Keratinocyte (primary cell): ENCODE results near the gene GPS1. TPM values are rescaled to one million over a fixed set of nuclear protein-coding genes. Genes with fewer than 3 reads are reported as not detected.

Source experiments
- DNase-seq: peaks from one replicate; pipeline ENCODE4 v3.0.0-alpha.2; 2011; ENCODE audit warnings: low read depth, missing footprints, low spot score
- FAIRE-seq: peaks from 2 replicates; lab custom pipeline; 2011; peaks lifted over from hg19 to GRCh38; lab: Jason Lieb, UNC
- H2AFZ ChIP-seq: 2 replicates; pipeline ENCODE4 v1.6.0; 2012; ENCODE audit warnings: low read length, control low read depth, inconsistent platforms; ENCODE audit not compliant: control insufficient read depth
- H3K27ac ChIP-seq: 2 replicates; pipeline ENCODE4 v1.5.1; 2011; ENCODE audit warnings: low read length; ENCODE audit not compliant: control insufficient read depth, insufficient read depth
- H3K27me3 ChIP-seq: 3 replicates; pipeline ENCODE4 v1.6.0; 2011; ENCODE audit warnings: low read length; ENCODE audit not compliant: control insufficient read depth, insufficient read depth; ENCODE audit errors: extremely low read depth
- H3K36me3 ChIP-seq, 2 experiments: 2 replicates in 1 of 2; 3 replicates in 1 of 2; pipeline ENCODE4 v1.5.1; 2011; ENCODE audit warnings: low read length in 2 of 2, mild to moderate bottlenecking in 1 of 2; ENCODE audit not compliant: control insufficient read depth in 2 of 2, insufficient read depth in 2 of 2; ENCODE audit errors: extremely low read depth in 1 of 2
- H3K4me1 ChIP-seq: 3 replicates; pipeline ENCODE4 v1.5.1; 2011; ENCODE audit warnings: low read length; ENCODE audit not compliant: control insufficient read depth, insufficient read depth; ENCODE audit errors: extremely low read depth
- H3K4me2 ChIP-seq: 3 replicates; pipeline ENCODE4 v1.6.0; 2011; ENCODE audit warnings: low read depth, low read length; ENCODE audit not compliant: control insufficient read depth, insufficient read depth; ENCODE audit errors: extremely low read depth
- H3K4me3 ChIP-seq, 3 experiments: fragments of 200-600 bp in 1 of 3; sonication (generic) in 1 of 3; 2 replicates in 2 of 3; 3 replicates in 1 of 3; pipeline ENCODE4 v1.5.1; 2011 to 2016; ENCODE audit warnings: low read length in 3 of 3, mild to moderate bottlenecking in 3 of 3, control low read depth in 2 of 3, inconsistent platforms in 1 of 3, low read depth in 1 of 3, mixed read lengths in 1 of 3, mixed run types in 1 of 3, moderate library complexity in 1 of 3; ENCODE audit not compliant: control insufficient read depth in 2 of 3, insufficient read depth in 2 of 3; ENCODE audit errors: extremely low read depth in 1 of 3
- H3K79me2 ChIP-seq: 2 replicates; pipeline ENCODE4 v1.6.0; 2012; ENCODE audit warnings: low read length; ENCODE audit not compliant: control insufficient read depth, insufficient read depth
- H3K9ac ChIP-seq: 3 replicates; pipeline ENCODE4 v1.6.0; 2011; ENCODE audit warnings: low read length; ENCODE audit not compliant: control insufficient read depth, insufficient read depth; ENCODE audit errors: extremely low read depth
- H3K9me1 ChIP-seq: 3 replicates; pipeline ENCODE4 v1.6.0; 2011; ENCODE audit warnings: low read length; ENCODE audit not compliant: control insufficient read depth, insufficient read depth; ENCODE audit errors: extremely low read depth
- H3K9me3 ChIP-seq: 2 replicates; pipeline ENCODE4 v1.5.1; 2012; ENCODE audit warnings: low read depth, low read length; ENCODE audit not compliant: control insufficient read depth
- H4K20me1 ChIP-seq: 3 replicates; pipeline ENCODE4 v1.6.0; 2011; ENCODE audit warnings: low read length; ENCODE audit not compliant: control insufficient read depth, insufficient read depth; ENCODE audit errors: extremely low read depth
- CTCF ChIP-seq, 3 experiments: IDR thresholded peaks in 1 of 3; conservative IDR thresholded peaks in 1 of 3; optimal IDR thresholded peaks in 1 of 3; 2 replicates in 2 of 3; 3 replicates in 1 of 3; pipeline versions ENCODE3 to v1.5.1; 2011; ENCODE audit warnings: low read length in 3 of 3, mild to moderate bottlenecking in 3 of 3, moderate library complexity in 2 of 3, control low read depth in 1 of 3, inconsistent platforms in 1 of 3; ENCODE audit not compliant: insufficient read depth in 2 of 3; ENCODE audit errors: extremely low read depth in 1 of 3
- EZH2 ChIP-seq: IDR thresholded peaks from one replicate; pipeline ENCODE4 v1.6.1; 2012; ENCODE audit warnings: inconsistent platforms, mild to moderate bottlenecking, low read length, moderate library complexity
- dilution Hi-C: fragments of 300-500 bp; cut with MboI; formaldehyde crosslinking; loops from one replicate; pipeline ENCODE4 v1.7.0; 2020; ENCODE audit warnings: low sequenced_read_pairs; ENCODE audit not compliant: extremely low pct_ligation_motif_present
- polyA plus RNA-seq, 5 experiments: library from polyadenylated mRNA; depleted of rRNA in 3 of 5; stranded (reverse) in 3 of 5; stranded (forward) in 1 of 5; unstranded in 1 of 5; fragments of >200 nt; gene quantifications; 1 replicate in 1 of 5; 2 replicates in 3 of 5; 3 replicates in 1 of 5; pipeline versions ENCODE4 v1.2.1 to v1.2.3, GENCODE V29; 2011 to 2012; ENCODE audit warnings: missing spikeins in 2 of 5, low read depth in 1 of 5, low replicate concordance in 1 of 5

The GPS1 gene
- polyA plus RNA-seq, 1 donor (not counting 4 experiments of a cell fraction or from before 2014, with no cell fraction given) = 60.4 TPM

GRCh38 chr17:82084373-82085030 is 32.8 kb downstream of the GPS1 start:
- dilution Hi-C loops = no loop called here
- no peak for FAIRE-seq

GRCh38 chr17:82085031-82085861 is 33.5 kb downstream of the GPS1 start:
- DNase-seq = no peak
- no peak overlapping the region for H3K4me2 ChIP-seq
- peaks cover 31% of the 10 kb centered on the region for H4K20me1 ChIP-seq
- peaks cover 70 to 75% of the 10 kb centered on the region in 2 experiments for H3K36me3 ChIP-seq
- no peak for TF ChIP-seq CTCF (optimal IDR thresholded peaks at IDR 0.05 in 1 of 3, IDR thresholded peaks at IDR 0.05 in 1 of 3, conservative IDR thresholded peaks at IDR 0.05 in 1 of 3; ENCODE audit: extremely low read depth in 1 of 3, insufficient read depth in 2 of 3, low read length in 3 of 3)
- TF ChIP-seq EZH2 = no peak
- H2AFZ ChIP-seq = no peak overlapping the region
- no peaks in the 10 kb centered on the region for H3K9me3 ChIP-seq
- peaks cover 32% of the 10 kb centered on the region for H3K79me2 ChIP-seq
- H3K4me1 ChIP-seq = no peaks in the 10 kb centered on the region
- H3K9me1 ChIP-seq = no peaks in the 10 kb centered on the region
- no peaks in the 10 kb centered on the region for H3K27me3 ChIP-seq
- no peak overlapping the region for H3K4me3 ChIP-seq
- no peak for FAIRE-seq
- H3K9ac ChIP-seq = no peak overlapping the region
- dilution Hi-C loops = no loop called here
- no peak overlapping the region for H3K27ac ChIP-seq

More at GRCh38 chr17:82084373-82085030, 32.8 kb downstream of the GPS1 start:
- no peak overlapping the region for H3K9ac ChIP-seq
- H3K36me3 ChIP-seq = peaks cover 72 to 74% of the 10 kb centered on the region in 2 experiments
- no peaks in the 10 kb centered on the region for H3K4me1 ChIP-seq
- H4K20me1 ChIP-seq = peaks cover 28% of the 10 kb centered on the region
- no peak overlapping the region for H3K4me2 ChIP-seq
- H3K9me3 ChIP-seq = no peaks in the 10 kb centered on the region
- no peaks in the 10 kb centered on the region for H3K27me3 ChIP-seq
- no peak for DNase-seq
- no peaks in the 10 kb centered on the region for H3K9me1 ChIP-seq
- no peak overlapping the region for H2AFZ ChIP-seq
- no peak for TF ChIP-seq EZH2
- TF ChIP-seq CTCF (optimal IDR thresholded peaks at IDR 0.05 in 1 of 3, IDR thresholded peaks at IDR 0.05 in 1 of 3, conservative IDR thresholded peaks at IDR 0.05 in 1 of 3; ENCODE audit: extremely low read depth in 1 of 3, insufficient read depth in 2 of 3, low read length in 3 of 3) = no peak
- H3K27ac ChIP-seq = no peak overlapping the region
- H3K4me3 ChIP-seq = no peak overlapping the region
- peaks cover 25% of the 10 kb centered on the region for H3K79me2 ChIP-seq
